ENCODE data around the gene SIX1. TPM values are rescaled to one million over a fixed set of nuclear protein-coding genes. Genes with fewer than 3 reads are reported as not detected.

SIX1 gene
- total RNA-seq, 1 donor from 2014 or later: 6.5 TPM

- no peak for TF ChIP-seq CTCF (conservative IDR thresholded peaks at IDR 0.05; ENCODE audit: low read depth, low read length)
- no peak for DNase-seq (ENCODE audit: low read depth)
- no peak overlapping the region for H3K4me3 ChIP-seq (ENCODE audit: low read depth, low read length)
These were observed 17.0 kb downstream of the SIX1 start for GRCh38 chr14:60632257-60632656.

- TF ChIP-seq CTCF (conservative IDR thresholded peaks at IDR 0.05; ENCODE audit: low read depth, low read length): no peak
- DNase-seq (ENCODE audit: low read depth): no peak
- no peak overlapping the region for H3K4me3 ChIP-seq (ENCODE audit: low read depth, low read length)
These were observed 17.4 kb downstream of the SIX1 start for GRCh38 chr14:60631842-60632241.

GRCh38 chr14:60630129-60630528 lies 19.1 kb downstream of the SIX1 start:
- no peak for TF ChIP-seq CTCF (conservative IDR thresholded peaks at IDR 0.05; ENCODE audit: low read depth, low read length)
- no peak for DNase-seq (ENCODE audit: low read depth)
- H3K4me3 ChIP-seq (ENCODE audit: low read depth, low read length): no peak overlapping the region

- H3K4me3 ChIP-seq (ENCODE audit: low read depth, low read length): no peak overlapping the region
- no peak for DNase-seq (ENCODE audit: low read depth)
- TF ChIP-seq CTCF (conservative IDR thresholded peaks at IDR 0.05; ENCODE audit: low read depth, low read length): no peak
These were observed 20.4 kb downstream of the SIX1 start for GRCh38 chr14:60628892-60629291.

- H3K4me3 ChIP-seq (ENCODE audit: low read depth, low read length): no peak overlapping the region
- no peak for DNase-seq (ENCODE audit: low read depth)
- no peak for TF ChIP-seq CTCF (conservative IDR thresholded peaks at IDR 0.05; ENCODE audit: low read depth, low read length)
These were observed 26.4 kb downstream of the SIX1 start for GRCh38 chr14:60622917-60623257.

- TF ChIP-seq CTCF (conservative IDR thresholded peaks at IDR 0.05; ENCODE audit: low read depth, low read length): no peak
- H3K4me3 ChIP-seq (ENCODE audit: low read depth, low read length): no peak overlapping the region
- DNase-seq (ENCODE audit: low read depth): no peak
These were observed 26.9 kb downstream of the SIX1 start for GRCh38 chr14:60622210-60622916.

GRCh38 chr14:60621386-60621785 lies 27.9 kb downstream of the SIX1 start:
- no peak for DNase-seq (ENCODE audit: low read depth)
- TF ChIP-seq CTCF (conservative IDR thresholded peaks at IDR 0.05; ENCODE audit: low read depth, low read length): no peak
- no peak overlapping the region for H3K4me3 ChIP-seq (ENCODE audit: low read depth, low read length)
